ENCODE results near the gene ZBTB7B.

DNA sequence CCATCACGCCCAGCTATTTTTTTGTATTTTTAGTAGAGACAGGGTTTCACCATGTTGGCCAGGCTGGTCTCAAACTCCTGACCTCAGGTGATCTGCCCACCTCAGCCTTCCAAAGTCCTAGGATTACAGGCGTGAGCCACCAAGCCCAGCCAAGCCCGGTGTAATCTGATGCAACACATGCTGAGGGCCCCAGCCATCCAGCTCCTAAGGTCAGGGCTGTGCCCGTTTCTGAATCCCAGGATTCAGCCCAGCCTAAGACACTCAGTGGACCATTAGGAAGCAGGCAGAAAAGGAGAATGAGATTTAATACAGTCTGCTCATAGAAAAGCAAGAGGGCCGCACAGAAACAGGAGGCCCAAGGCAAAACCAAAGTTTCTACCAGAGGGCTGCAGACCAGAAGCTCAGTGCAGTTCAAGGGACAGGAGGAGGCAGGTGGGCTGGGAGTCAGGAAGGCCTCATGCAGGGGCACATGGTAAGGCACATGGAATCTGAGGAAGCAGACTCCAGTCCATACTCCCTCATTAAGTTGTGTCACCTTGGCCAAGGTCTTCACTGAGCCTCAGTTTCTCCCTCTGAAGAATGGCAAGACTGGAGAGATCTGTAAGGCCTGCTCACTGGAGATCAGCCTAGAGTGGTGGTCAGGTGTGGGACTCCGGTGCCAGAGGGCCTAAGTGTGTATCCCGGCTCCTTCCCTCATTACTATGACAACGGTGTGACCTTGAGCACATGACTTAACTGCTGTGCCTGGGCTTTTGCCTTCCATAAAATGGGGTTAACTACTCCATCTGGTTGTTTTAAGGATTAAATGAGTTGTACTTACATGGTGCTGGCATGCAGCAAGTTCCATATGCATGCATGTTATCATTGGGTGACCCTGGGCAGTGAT, 46.1 kb downstream of the ZBTB7B start:
- TF ChIP-seq YY1 (tag by site-specific recombination; IDR thresholded peaks at IDR 0.05) (no peak), ZNF311 (tag by site-specific recombination; IDR thresholded peaks at IDR 0.05; ENCODE audit: borderline replicate concordance) (no peak), ZNF274 (IDR thresholded peaks at IDR 0.05; ENCODE audit: low read length) (no peak), ZNF274 (tag by site-specific recombination; IDR thresholded peaks at IDR 0.05; ENCODE audit: borderline replicate concordance) (no peak)
- TF ChIP-seq, protein P1, sequence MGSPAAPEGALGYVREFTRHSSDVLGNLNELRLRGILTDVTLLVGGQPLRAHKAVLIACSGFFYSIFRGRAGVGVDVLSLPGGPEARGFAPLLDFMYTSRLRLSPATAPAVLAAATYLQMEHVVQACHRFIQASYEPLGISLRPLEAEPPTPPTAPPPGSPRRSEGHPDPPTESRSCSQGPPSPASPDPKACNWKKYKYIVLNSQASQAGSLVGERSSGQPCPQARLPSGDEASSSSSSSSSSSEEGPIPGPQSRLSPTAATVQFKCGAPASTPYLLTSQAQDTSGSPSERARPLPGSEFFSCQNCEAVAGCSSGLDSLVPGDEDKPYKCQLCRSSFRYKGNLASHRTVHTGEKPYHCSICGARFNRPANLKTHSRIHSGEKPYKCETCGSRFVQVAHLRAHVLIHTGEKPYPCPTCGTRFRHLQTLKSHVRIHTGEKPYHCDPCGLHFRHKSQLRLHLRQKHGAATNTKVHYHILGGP (tag by site-specific recombination; IDR thresholded peaks at IDR 0.05) = no peak

All from HEK293 (cell line).